ENCODE measurements around the gene FBXO27. TPM values are rescaled to one million over a fixed set of nuclear protein-coding genes. Genes with fewer than 3 reads are reported as not detected.
A peak's percentile ranks its signal among the peaks of the same experiment; 100 is the strongest.

The FBXO27 gene
- polyA plus RNA-seq, 1 experiment: 7.0 TPM

DNA sequence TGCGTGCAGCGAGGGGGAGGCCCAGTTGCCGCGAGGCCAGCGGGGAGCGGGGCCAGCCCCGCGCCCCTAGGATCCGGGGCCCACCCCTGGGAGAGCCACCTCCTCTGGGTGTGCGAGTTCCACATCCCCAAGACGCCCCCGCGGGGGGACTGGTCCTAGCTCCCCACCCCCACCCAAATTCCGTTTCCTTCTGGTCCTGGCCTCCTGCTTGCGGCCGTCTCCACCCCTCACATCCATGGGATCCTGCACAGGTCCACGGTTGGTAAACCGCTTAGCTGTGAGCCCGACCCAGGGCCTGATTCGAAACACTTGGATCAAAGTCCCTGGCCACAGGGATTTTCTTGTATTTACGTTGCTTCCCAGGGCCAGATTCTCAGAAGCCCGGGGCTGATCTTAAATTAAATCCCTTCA is 56.5 kb downstream of the FBXO27 start:
- TF ChIP-seq, protein P1, sequence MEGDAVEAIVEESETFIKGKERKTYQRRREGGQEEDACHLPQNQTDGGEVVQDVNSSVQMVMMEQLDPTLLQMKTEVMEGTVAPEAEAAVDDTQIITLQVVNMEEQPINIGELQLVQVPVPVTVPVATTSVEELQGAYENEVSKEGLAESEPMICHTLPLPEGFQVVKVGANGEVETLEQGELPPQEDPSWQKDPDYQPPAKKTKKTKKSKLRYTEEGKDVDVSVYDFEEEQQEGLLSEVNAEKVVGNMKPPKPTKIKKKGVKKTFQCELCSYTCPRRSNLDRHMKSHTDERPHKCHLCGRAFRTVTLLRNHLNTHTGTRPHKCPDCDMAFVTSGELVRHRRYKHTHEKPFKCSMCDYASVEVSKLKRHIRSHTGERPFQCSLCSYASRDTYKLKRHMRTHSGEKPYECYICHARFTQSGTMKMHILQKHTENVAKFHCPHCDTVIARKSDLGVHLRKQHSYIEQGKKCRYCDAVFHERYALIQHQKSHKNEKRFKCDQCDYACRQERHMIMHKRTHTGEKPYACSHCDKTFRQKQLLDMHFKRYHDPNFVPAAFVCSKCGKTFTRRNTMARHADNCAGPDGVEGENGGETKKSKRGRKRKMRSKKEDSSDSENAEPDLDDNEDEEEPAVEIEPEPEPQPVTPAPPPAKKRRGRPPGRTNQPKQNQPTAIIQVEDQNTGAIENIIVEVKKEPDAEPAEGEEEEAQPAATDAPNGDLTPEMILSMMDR (IDR thresholded peaks at IDR 0.05; ENCODE audit: insufficient read depth, low read depth, low read length): no peak
- no peak for DNase-seq (ENCODE audit: low read depth)
- Histone ChIP-seq H3K27me3 (ENCODE audit: control insufficient read depth, insufficient read depth, low read length) (no peaks in the 10 kb centered on the region; the same call in 1 of the 2 replicates), H3K36me3 (ENCODE audit: control insufficient read depth, insufficient read depth, low read length) (no peaks in the 10 kb centered on the region), H3K4me3 (ENCODE audit: low read depth, low read length) (peak overlapping the region; percentile 70)
- POLR2A ChIA-PET: no interaction called here
- CTCF ChIA-PET: interaction anchor here (0.6 to 3.9 kb wide), 12 partner anchors 10 to 423 kb away, joined by 3 to 31 read pairs (median 4); no protein-coding TSS in a partner anchor

DNA sequence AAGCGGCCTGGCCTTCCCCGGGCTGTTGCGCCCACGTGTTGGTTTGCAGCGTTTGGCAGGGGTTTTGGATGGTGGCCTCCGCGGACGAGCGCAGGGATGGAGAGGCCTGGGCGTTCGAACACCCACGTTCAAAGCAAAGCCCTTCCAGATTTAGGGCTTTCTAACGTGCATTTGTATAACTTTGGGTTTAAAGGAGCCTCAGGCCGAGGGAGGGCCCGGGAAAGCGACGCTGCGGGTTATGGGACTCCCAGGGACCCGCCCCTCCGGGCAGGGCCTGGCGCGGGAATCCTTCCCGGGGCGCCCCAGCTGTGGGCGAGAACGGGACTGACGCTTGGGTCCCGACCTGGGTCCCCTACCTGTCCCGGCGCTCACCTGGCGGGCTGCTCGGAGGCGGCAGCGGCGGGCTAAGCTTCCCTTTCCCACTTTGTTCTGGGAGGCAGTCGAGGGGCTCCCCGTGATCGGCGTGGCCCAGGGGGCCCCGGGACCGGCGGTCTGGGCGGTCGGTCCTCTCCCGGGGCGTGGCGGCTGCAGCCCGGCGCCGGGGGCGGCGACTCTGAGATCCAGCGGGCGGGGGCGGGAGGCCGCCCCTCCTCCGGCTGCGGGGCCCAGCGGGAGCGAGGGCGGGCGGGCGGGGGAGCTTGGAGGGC is 57.0 kb downstream of the FBXO27 start, which contains the start of gene FBXO17:
TSS of gene FBXO17 (minus strand) at position 529 of the 647 bp plus-strand sequence. CDS start 25,423 bp downstream, outside the sequence.
- ChIA-PET POLR2A (no interaction called here), CTCF (interaction anchor here (0.6 to 3.9 kb wide), 12 partner anchors 10 to 423 kb away, joined by 3 to 31 read pairs (median 3); no protein-coding TSS in a partner anchor)
- H3K4me3 ChIP-seq (ENCODE audit: low read depth, low read length): peak within 1 kb of the TSS; percentile 70
- no peaks in the 10 kb centered on the region for H3K36me3 ChIP-seq (ENCODE audit: control insufficient read depth, insufficient read depth, low read length)
- TF ChIP-seq, protein P1 (IDR thresholded peaks at IDR 0.05; ENCODE audit: insufficient read depth, low read depth, low read length): no peak
- H3K27me3 ChIP-seq (ENCODE audit: control insufficient read depth, insufficient read depth, low read length): no peaks in the 10 kb centered on the region; the same call in 1 of the 2 replicates
- DNase-seq (ENCODE audit: low read depth): no peak

DNA sequence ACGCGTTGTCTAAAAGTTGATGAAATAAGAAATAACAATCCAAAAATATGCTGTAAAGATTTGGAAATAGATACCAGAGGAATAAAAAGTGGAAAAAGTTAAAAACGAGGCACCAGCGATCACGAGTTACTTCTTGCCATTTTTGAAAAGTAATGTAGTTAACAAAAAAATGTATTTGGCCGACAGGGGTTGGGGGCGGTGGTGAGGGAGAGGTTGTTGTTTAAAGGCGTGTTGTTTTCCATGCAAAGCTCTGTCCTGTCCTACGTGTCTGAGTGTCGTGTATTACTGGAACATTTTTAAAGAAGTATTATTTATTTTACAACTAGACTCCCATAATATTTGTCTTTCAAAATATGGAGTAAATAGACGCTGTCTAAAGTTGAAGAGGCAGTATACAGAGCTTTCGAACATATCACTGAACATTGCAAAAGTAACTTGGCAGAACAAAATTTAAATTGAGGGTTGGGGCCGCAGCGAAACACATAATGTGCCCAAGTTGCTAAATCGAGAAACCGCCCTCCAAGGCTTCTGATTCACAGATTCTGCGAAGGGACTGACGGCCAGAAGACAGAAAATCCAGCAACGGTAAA is 57.6 kb downstream of the FBXO27 start:
- ChIA-PET CTCF (interaction anchor here (1.2 to 3.9 kb wide), 2 partner anchors 11 to 13 kb away, joined by 3 to 31 read pairs; no protein-coding TSS in a partner anchor), POLR2A (no interaction called here)
- H3K36me3 ChIP-seq (ENCODE audit: control insufficient read depth, insufficient read depth, low read length): no peaks in the 10 kb centered on the region
- peak overlapping the region; percentile 70 for H3K4me3 ChIP-seq (ENCODE audit: low read depth, low read length)
- TF ChIP-seq, protein P1 (IDR thresholded peaks at IDR 0.05; ENCODE audit: insufficient read depth, low read depth, low read length): no peak
- DNase-seq (ENCODE audit: low read depth): no peak
- H3K27me3 ChIP-seq (ENCODE audit: control insufficient read depth, insufficient read depth, low read length): no peaks in the 10 kb centered on the region; the same call in 1 of the 2 replicates

Other genes starting within 250 kb of the FBXO27 start
- gene LGALS7B, start 243.3 kb downstream of the FBXO27 start, polyA plus RNA-seq (2011; rRNA removed): not detected in 2 replicates
- gene LGALS4, start 219.6 kb downstream of the FBXO27 start, polyA plus RNA-seq (2011; rRNA removed): 0.28 and 0.53 TPM in 2 replicates
- 75.6 and 124 TPM in 2 replicates for gene ECH1, start 200.8 kb downstream of the FBXO27 start, polyA plus RNA-seq (2011; rRNA removed)
- gene HNRNPL, start 182.6 kb downstream of the FBXO27 start, polyA plus RNA-seq (2011; rRNA removed): 266 and 342 TPM in 2 replicates
- 1.9 TPM in 2 replicates for gene RINL, start 154.3 kb downstream of the FBXO27 start, polyA plus RNA-seq (2011; rRNA removed)
- 44.4 and 71.8 TPM in 2 replicates for gene SIRT2, start 132.9 kb downstream of the FBXO27 start, polyA plus RNA-seq (2011; rRNA removed)
- 12.8 and 20.6 TPM in 2 replicates for gene NFKBIB, start 132.6 kb downstream of the FBXO27 start, polyA plus RNA-seq (2011; rRNA removed)
- gene CCER2, start 120.4 kb downstream of the FBXO27 start, polyA plus RNA-seq (2011; rRNA removed): not detected in 2 replicates
- gene SARS2, start 101.8 kb downstream of the FBXO27 start, polyA plus RNA-seq (2011; rRNA removed): 15.4 and 26.1 TPM in 2 replicates
- gene MRPS12, start 101.6 kb downstream of the FBXO27 start, polyA plus RNA-seq (2011; rRNA removed): 32.0 and 49.3 TPM in 2 replicates
- gene FBXO17, start 56.8 kb downstream of the FBXO27 start, polyA plus RNA-seq (2011; rRNA removed): 14.5 and 19.5 TPM in 2 replicates
- gene ACP7, start 51.8 kb upstream of the FBXO27 start, polyA plus RNA-seq (2011; rRNA removed): not detected in 2 replicates
- 10.2 and 19.6 TPM in 2 replicates for gene PAK4, start 93.2 kb upstream of the FBXO27 start, polyA plus RNA-seq (2011; rRNA removed)
- gene NCCRP1, start 164.4 kb upstream of the FBXO27 start, polyA plus RNA-seq (2011; rRNA removed): 0.04 TPM in 2 replicates
- not detected in 2 replicates for gene SYCN, start 171.7 kb upstream of the FBXO27 start, polyA plus RNA-seq (2011; rRNA removed)
- not detected in 2 replicates for gene IFNL3, start 212.5 kb upstream of the FBXO27 start, polyA plus RNA-seq (2011; rRNA removed)
- gene IFNL4, start 216.3 kb upstream of the FBXO27 start, polyA plus RNA-seq (2011; rRNA removed): not detected in 2 replicates
- not detected in 2 replicates for gene IFNL2, start 235.8 kb upstream of the FBXO27 start, polyA plus RNA-seq (2011; rRNA removed)

Data from BJ (cell line).